Activated T-cell treated with anti-CD3 and anti-CD28 coated beads, Interleukin-2, amount 50 U/mL, for 4 hours (primary cell): ENCODE data around the gene PLCB4. TPM values are rescaled to one million over a fixed set of nuclear protein-coding genes. Genes with fewer than 3 reads are reported as not detected.

Experiments
- ATAC-seq, 2 donors: fragments of 200-7000 bp; cut with Tn5 transposase; one replicate each; pipeline ENCODE4 v1.10.0; 2021
- DNase-seq: peaks from one replicate; pipeline ENCODE4 v3.0.0-alpha.2; 2020
- H3K27me3 Mint-ChIP-seq: one replicate; pipeline ENCODE4 v1.8.0; 2021; ENCODE audit warnings: low read depth, mixed read lengths
- H3K36me3 Mint-ChIP-seq: one replicate; pipeline ENCODE4 v1.8.0; 2022; ENCODE audit warnings: mixed read lengths; ENCODE audit not compliant: insufficient read depth
- H3K4me1 Mint-ChIP-seq: one replicate; pipeline ENCODE4 v1.8.0; 2021; ENCODE audit warnings: low read depth, mixed read lengths
- H3K4me3 Mint-ChIP-seq: one replicate; pipeline ENCODE4 v1.8.0; 2021; ENCODE audit warnings: mild to moderate bottlenecking, moderate library complexity, mixed read lengths
- H3K9me3 Mint-ChIP-seq: one replicate; pipeline ENCODE4 v1.8.0; 2021; ENCODE audit warnings: mixed read lengths
- total RNA-seq, 3 donors: library from RNA; stranded (reverse); gene quantifications; one replicate each; pipeline ENCODE4 v1.2.1, GENCODE V29; 2021

The PLCB4 gene
- total RNA-seq, 3 donors from 2014 or later: 0.05 TPM; not detected in 1

DNA sequence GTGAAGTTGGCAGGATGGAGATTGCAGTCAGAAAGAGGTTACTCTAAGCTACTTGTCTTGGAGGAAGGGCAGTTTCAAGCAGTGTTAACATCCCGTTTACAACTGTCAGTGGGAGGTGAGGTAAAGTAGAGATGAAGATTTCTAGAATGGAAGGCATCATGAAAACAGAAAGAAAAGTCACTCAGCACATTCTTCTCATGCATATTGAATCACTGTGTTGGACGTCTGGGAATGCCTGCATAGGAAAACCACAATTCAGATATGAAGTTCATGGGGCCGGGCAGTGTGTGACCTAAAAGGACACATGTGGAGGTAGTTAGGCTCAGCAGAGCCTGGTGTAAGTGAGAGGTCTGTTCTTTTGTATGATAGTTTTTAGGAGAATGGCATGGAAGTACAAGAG, 372.0 kb downstream of the PLCB4 start:
- no peaks in the 10 kb centered on the region for H3K4me1 Mint-ChIP-seq
- peaks cover 8% of the 10 kb centered on the region for H3K9me3 Mint-ChIP-seq
- DNase-seq (no peak), ATAC-seq (no peak)
- no peak overlapping the region for H3K4me3 Mint-ChIP-seq
- H3K27me3 Mint-ChIP-seq: no peaks in the 10 kb centered on the region
- H3K36me3 Mint-ChIP-seq: no peaks in the 10 kb centered on the region

DNA sequence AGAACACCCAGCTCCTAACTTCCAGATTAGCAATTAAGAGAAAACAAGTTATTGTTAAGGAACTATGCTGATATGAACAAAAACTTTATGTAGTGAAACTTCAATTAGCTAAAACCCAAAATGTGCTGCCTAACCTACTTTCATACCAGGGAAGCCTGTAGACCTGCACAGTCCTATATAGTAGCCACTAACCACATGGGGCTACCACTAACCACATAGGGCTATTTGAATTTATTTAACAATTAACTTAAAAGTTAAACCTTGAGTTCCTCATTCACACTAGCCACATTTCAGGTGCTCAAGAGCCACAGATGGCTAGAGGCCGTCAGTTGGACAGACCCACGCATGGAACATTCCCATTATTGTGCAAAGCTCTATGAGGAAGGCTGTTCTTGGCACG, 373.1 kb downstream of the PLCB4 start:
- no peak for DNase-seq
- H3K4me1 Mint-ChIP-seq: no peaks in the 10 kb centered on the region
- H3K36me3 Mint-ChIP-seq: no peaks in the 10 kb centered on the region
- H3K4me3 Mint-ChIP-seq: no peak overlapping the region
- no peaks in the 10 kb centered on the region for H3K27me3 Mint-ChIP-seq
- ATAC-seq: no peak
- H3K9me3 Mint-ChIP-seq: peaks cover 8% of the 10 kb centered on the region

DNA sequence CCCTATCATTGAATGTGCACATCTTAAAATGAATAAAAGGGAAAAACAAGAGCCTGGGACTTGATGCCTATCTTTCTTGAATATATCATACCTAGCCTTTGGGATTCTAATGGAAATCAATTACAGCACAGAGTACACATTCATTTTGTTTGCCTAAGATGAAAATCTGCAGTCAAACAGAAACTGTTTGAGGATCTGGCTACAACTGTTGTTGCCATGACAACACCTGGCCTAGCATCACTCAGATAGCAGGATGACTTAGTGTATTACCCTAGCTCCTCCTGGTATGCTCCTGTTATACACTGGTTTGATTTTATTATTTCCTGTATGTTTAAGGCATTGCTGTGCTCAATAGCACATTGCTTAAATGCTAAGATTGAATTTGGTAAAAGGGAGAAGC, 374.0 kb downstream of the PLCB4 start:
- no peaks in the 10 kb centered on the region for H3K36me3 Mint-ChIP-seq
- no peak overlapping the region for H3K4me3 Mint-ChIP-seq
- H3K4me1 Mint-ChIP-seq: no peaks in the 10 kb centered on the region
- ATAC-seq (no peak), DNase-seq (no peak)
- H3K9me3 Mint-ChIP-seq: peaks cover 8% of the 10 kb centered on the region
- H3K27me3 Mint-ChIP-seq: no peaks in the 10 kb centered on the region

DNA sequence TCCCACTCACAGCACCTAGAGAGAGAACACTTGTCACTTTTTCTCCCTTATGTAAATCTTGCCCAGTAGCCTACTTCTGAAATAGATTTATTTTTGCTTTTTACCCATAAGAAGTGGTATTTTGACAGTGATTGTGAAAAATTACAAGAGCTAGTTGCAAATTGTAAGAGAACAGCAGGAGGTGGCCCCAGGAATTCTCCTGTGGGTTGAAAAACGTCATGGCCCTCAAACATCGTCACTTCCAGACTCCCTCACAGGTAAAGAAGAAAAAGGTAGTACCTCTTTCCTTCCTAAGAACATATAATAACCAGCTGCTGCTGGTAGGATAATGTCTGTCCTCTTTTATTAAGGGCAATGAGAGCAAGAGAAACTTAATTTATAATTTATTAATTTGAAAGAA, 376.0 kb downstream of the PLCB4 start:
- ATAC-seq (no peak), DNase-seq (no peak)
- Mint-ChIP-seq H3K36me3 (no peaks in the 10 kb centered on the region), H3K4me1 (no peaks in the 10 kb centered on the region), H3K4me3 (no peak overlapping the region), H3K9me3 (no peaks in the 10 kb centered on the region), H3K27me3 (no peaks in the 10 kb centered on the region)

DNA sequence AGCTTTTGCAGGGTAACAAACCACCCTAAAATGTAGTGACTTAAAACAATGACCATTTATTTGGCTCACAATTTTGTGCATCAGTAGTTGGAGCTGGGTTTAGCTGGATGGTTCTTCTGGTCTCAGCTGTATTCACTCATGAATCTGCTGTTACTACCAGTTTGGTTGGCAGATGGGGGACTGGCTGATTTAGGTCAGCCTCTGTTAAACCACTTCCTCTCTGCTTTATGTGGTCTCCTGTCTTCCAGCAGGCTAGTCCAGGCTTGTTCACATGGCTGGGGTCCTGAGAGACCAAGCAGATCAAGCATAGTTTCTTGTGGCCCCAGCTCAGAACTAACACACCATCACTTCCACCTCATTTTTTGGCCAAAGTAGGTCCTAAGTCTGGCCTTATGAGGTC, 378.3 kb downstream of the PLCB4 start:
- no peaks in the 10 kb centered on the region for H3K27me3 Mint-ChIP-seq
- no peak for DNase-seq
- H3K36me3 Mint-ChIP-seq: no peaks in the 10 kb centered on the region
- H3K4me1 Mint-ChIP-seq: no peaks in the 10 kb centered on the region
- H3K9me3 Mint-ChIP-seq: no peaks in the 10 kb centered on the region
- H3K4me3 Mint-ChIP-seq: no peak overlapping the region
- no peak for ATAC-seq

DNA sequence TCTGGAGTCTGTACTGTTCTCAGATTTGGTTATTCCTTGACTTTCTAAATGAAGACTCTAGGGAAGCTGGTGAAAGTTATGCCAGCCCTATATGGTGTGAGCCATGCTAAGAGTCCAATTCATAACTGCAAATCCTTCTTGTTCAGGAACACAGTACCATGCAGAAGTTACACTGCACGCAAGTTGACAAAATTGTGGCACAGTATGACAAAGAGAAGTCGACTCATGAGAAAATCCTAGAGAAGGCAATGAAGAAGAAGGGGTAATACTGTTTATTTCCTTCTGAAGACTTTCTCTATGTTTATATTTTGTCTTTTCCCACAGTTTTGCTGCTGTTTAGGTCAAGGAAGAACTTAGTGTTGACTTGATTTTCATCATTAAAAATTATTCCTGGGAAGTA, 384.3 kb downstream of the PLCB4 start:
- Mint-ChIP-seq H3K4me3 (no peak overlapping the region), H3K36me3 (no peaks in the 10 kb centered on the region), H3K4me1 (no peaks in the 10 kb centered on the region), H3K9me3 (no peaks in the 10 kb centered on the region), H3K27me3 (no peaks in the 10 kb centered on the region)
- ATAC-seq (no peak), DNase-seq (no peak)

DNA sequence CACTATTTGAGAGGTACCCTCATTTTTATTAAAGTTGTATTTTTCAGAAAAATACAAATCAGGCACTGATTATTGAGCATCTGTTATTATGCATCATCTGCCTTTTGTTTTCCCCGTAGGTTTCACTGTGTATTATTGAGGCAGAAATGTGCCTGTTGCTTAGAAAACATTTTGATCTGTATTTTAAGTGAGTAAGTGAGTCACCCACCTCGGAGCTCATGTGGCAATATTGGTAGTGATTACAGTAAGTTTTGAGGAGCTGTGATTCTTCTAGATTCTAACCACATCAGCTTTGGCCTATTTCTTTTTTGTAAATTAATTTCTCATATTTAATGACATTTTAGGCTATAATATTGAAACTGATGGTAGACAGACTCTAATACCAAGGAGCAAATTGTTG, 385.9 kb downstream of the PLCB4 start:
- no peak for ATAC-seq
- H3K4me3 Mint-ChIP-seq: no peak overlapping the region
- no peaks in the 10 kb centered on the region for H3K4me1 Mint-ChIP-seq
- no peaks in the 10 kb centered on the region for H3K9me3 Mint-ChIP-seq
- no peak for DNase-seq
- no peaks in the 10 kb centered on the region for H3K36me3 Mint-ChIP-seq
- H3K27me3 Mint-ChIP-seq: no peaks in the 10 kb centered on the region

DNA sequence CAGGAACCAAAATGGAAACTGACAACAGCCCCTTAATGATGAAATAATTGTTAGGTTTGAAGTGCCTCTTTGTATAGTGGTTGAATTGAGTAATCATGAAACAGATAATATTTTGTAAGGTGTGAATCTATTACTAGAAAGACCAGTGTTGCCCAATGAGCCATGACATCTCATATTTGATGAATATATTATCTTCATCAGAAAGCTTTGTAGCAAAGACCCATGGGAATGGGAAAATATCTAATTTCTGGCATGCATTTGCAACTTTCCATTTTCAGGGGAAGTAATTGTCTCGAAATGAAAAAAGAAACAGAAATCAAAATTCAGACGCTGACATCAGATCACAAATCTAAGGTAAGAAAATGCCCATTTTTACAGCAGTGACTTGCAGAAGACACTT, 388.2 kb downstream of the PLCB4 start:
- H3K36me3 Mint-ChIP-seq: no peaks in the 10 kb centered on the region
- DNase-seq (no peak), ATAC-seq (no peak)
- no peaks in the 10 kb centered on the region for H3K4me1 Mint-ChIP-seq
- no peaks in the 10 kb centered on the region for H3K27me3 Mint-ChIP-seq
- no peaks in the 10 kb centered on the region for H3K9me3 Mint-ChIP-seq
- H3K4me3 Mint-ChIP-seq: no peak overlapping the region

DNA sequence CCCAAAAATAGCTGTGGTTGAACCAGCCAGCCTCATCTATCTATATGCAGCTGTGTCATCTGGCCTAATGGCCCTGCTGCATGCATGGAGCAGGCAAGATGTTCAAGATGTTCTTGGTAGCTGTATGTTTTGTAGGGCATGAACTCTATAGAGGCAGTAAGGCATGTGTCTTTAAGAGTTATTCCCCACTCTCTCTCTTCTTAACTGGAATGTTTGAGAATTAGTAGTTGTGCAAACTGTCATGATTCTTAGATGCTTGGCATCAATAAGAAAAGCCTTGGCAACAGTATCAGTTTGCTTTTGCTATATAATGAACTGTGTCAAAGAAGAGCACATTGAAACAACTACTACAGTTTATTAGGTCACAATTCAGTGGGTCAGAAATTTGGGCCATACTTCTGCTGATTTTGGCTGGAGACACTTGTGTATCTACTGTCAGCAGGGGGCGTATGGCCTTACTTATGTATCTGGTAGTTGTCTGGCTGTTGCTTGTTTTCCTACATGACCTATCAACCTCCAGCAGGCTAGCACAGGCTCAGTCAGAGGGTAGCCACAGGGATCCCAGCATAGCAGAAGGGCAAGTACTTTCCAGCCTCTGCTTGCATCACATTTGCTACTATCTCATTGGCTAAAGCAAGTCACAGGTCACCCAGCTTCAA, 389.4 kb downstream of the PLCB4 start:
- ATAC-seq (no peak), DNase-seq (no peak)
- H3K36me3 Mint-ChIP-seq: no peaks in the 10 kb centered on the region
- no peaks in the 10 kb centered on the region for H3K27me3 Mint-ChIP-seq
- H3K4me3 Mint-ChIP-seq: no peak overlapping the region
- H3K9me3 Mint-ChIP-seq: peaks cover 3% of the 10 kb centered on the region
- H3K4me1 Mint-ChIP-seq: no peaks in the 10 kb centered on the region

DNA sequence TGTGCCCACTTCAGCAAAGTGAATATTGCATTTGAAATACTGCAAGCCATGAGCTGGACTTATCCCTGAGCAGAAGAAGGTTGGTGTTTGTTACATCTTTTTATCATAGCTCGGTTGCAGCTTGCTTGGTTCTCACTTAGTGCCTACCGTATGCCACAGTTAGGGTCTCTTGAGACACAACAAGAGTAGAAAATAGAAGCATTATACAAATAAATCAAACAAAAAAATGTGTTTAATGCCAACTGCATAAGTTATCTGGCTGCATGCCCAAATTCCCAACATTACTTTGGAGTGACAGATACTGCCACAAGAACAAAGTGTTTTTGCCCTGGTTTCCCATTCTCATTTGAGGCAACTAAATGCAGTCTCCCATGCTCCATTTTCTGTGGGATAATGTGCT, 391.6 kb downstream of the PLCB4 start:
- no peaks in the 10 kb centered on the region for H3K4me1 Mint-ChIP-seq
- no peaks in the 10 kb centered on the region for H3K27me3 Mint-ChIP-seq
- no peaks in the 10 kb centered on the region for H3K36me3 Mint-ChIP-seq

DNA sequence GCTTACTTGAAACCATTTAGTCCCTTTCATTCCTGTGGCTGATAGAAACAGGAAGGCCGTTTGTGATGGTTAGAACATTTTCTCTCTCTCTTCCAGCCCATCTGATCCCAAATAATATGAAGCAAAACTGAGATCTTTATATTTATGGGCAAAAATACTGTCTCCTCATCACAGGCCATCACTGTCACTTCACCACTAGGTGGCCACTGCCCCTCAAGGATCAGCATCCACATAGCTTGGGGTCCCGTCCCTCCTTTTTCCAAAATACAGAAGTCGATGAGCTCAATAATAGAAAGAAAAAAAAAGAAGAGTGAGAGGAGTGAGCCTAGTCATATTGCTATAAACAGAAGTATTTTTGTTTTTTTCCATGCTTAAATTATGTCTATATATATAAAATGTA, 399.1 kb downstream of the PLCB4 start:
- Mint-ChIP-seq H3K4me3 (no peak overlapping the region), H3K27me3 (no peaks in the 10 kb centered on the region), H3K9me3 (no peaks in the 10 kb centered on the region), H3K36me3 (no peaks in the 10 kb centered on the region), H3K4me1 (no peaks in the 10 kb centered on the region)
- ATAC-seq (no peak), DNase-seq (no peak)

More for the DNA sequence above, 391.6 kb downstream of the PLCB4 start:
- Mint-ChIP-seq H3K9me3 (peaks cover 3% of the 10 kb centered on the region), H3K4me3 (no peak overlapping the region)
- DNase-seq (no peak), ATAC-seq (no peak)

DNA sequence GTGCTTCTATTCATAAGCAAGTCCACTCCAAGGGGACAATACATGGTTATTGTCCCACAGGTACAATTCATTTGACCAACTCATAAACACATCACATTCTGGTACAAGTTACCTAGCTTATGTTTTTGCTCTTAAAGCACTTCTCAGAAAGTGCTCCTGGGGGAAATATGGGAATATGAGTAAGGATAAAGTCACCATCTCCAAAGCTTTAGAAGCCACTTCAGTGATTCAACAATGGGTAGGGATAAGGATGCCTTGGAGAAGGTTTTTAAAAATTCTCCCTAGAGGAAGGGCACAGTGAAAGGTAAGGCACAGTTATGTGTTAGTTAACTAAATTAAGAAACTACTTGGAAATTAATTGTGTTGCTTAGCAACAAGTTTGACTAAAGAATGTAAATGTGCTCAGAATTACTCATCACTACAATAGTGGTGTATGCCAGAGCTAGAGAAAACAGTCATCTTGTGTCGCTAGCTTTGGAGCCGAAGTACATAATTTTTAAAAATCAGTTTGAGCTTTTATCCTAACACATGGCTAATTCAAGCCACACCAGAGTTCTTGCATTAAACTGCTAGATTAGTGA, 406.0 kb downstream of the PLCB4 start:
- DNase-seq (no peak), ATAC-seq (no peak)
- Mint-ChIP-seq H3K4me1 (no peaks in the 10 kb centered on the region), H3K27me3 (no peaks in the 10 kb centered on the region), H3K36me3 (no peaks in the 10 kb centered on the region), H3K9me3 (no peaks in the 10 kb centered on the region), H3K4me3 (no peak overlapping the region)

DNA sequence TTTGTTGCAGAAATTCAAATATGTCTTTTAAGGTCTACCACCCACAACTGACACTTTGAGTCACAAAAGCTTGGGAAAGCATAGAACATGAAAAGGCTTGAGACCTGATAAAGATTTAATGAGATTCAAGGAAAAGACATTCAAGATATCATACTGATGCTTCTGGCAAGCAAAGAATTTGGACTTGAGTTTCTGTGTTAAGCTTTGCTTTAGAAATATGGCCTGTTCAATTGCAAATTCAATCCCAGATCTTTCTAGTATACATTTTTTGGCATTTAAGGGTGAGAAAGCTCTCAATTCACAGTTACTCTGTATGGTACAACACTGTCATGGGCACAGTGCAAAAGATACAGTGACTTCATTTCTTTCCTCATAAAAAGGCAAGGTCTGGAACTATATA, 406.6 kb downstream of the PLCB4 start:
- no peak for DNase-seq
- no peaks in the 10 kb centered on the region for H3K27me3 Mint-ChIP-seq
- H3K36me3 Mint-ChIP-seq: no peaks in the 10 kb centered on the region
- ATAC-seq: no peak
- no peaks in the 10 kb centered on the region for H3K4me1 Mint-ChIP-seq
- H3K4me3 Mint-ChIP-seq: no peak overlapping the region
- H3K9me3 Mint-ChIP-seq: no peaks in the 10 kb centered on the region

DNA sequence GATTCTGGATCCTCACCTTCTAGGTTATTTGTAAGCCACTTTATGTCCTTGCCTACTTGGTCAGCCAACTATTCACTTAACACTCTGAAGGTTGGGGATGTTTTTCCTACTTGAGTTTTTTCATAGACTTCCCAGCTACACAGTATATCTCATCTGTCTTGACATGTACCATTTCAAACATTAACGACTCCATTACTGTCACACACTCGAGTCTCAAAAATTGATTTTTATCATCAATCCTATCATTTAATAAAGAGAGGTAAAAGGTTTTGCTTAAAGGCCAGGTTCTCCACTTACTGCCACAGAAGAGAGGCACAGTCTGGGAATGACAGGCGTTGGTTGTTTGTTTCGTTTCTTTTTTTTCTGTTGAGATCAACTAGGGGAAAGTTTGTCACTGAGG, 407.3 kb downstream of the PLCB4 start:
- H3K9me3 Mint-ChIP-seq: no peaks in the 10 kb centered on the region
- DNase-seq (no peak), ATAC-seq (no peak)
- no peaks in the 10 kb centered on the region for H3K4me1 Mint-ChIP-seq
- H3K4me3 Mint-ChIP-seq: no peak overlapping the region
- H3K36me3 Mint-ChIP-seq: no peaks in the 10 kb centered on the region
- no peaks in the 10 kb centered on the region for H3K27me3 Mint-ChIP-seq

DNA sequence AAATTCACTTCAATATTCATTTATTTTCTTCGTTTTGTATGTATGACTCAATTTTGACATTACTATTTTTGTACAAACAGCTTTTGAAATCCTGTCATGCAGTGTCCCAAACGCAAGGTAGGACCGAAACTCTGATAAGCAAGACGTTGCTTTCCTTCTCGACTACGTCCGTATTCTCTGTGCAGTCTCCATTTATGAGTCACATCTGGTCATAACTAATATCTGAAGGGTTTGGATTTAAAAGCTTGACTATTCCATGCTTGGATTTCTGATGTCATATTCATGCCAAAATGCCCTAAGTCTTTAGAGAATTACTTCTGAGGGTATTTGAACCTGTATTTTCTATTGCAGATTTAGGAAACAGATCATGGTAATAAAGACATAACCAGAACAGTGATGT, 407.8 kb downstream of the PLCB4 start:
- H3K27me3 Mint-ChIP-seq: no peaks in the 10 kb centered on the region
- no peaks in the 10 kb centered on the region for H3K9me3 Mint-ChIP-seq
- H3K4me1 Mint-ChIP-seq: no peaks in the 10 kb centered on the region
- H3K36me3 Mint-ChIP-seq: no peaks in the 10 kb centered on the region
- ATAC-seq (no peak), DNase-seq (no peak)
- no peak overlapping the region for H3K4me3 Mint-ChIP-seq
